Measurements from ENCODE around the gene NDUFV2. TPM values are rescaled to one million over a fixed set of nuclear protein-coding genes. Genes with fewer than 3 reads are reported as not detected.

The NDUFV2 gene
- total RNA-seq, 4 donors from 2014 or later, result 62.4 to 91.3 (median 74.6) TPM

DNA sequence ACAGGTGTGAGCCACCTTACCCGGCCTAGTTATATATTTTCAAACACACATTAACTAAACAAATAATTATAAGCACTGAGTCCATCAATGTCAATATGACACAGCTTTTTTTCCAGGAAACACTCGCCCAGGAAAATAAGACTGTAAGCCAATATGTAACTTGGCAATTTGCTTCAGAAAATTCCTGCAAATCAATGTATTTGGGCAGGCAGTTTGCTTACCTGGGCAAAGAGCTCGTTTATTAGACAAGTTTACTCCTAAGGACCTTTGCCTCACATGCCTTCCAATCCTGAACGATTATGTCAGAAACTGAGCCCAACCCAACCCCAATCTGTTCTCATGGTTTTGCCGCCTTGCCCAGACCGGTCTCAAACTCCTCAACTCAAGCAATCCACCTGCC lies 34.7 kb upstream of the NDUFV2 start:
- H3K27ac ChIP-seq, result no peak overlapping the region
- no peak overlapping the region for H3K4me3 ChIP-seq
- H3K9me3 ChIP-seq, result no peaks in the 10 kb centered on the region
- WGBS, 2 donors, result 81 to 88% methylated on average over 6 of the region's 6 CpGs
- DNase-seq (ENCODE audit: low spot score in 2 of 2), result no peak
- no peaks in the 10 kb centered on the region for H3K36me3 ChIP-seq
- no peaks in the 10 kb centered on the region for H3K27me3 ChIP-seq
- TF ChIP-seq EP300 (IDR thresholded peaks at IDR 0.05), result no peak
- no peak for TF ChIP-seq POLR2A (IDR thresholded peaks at IDR 0.05)
- TF ChIP-seq, protein P1, sequence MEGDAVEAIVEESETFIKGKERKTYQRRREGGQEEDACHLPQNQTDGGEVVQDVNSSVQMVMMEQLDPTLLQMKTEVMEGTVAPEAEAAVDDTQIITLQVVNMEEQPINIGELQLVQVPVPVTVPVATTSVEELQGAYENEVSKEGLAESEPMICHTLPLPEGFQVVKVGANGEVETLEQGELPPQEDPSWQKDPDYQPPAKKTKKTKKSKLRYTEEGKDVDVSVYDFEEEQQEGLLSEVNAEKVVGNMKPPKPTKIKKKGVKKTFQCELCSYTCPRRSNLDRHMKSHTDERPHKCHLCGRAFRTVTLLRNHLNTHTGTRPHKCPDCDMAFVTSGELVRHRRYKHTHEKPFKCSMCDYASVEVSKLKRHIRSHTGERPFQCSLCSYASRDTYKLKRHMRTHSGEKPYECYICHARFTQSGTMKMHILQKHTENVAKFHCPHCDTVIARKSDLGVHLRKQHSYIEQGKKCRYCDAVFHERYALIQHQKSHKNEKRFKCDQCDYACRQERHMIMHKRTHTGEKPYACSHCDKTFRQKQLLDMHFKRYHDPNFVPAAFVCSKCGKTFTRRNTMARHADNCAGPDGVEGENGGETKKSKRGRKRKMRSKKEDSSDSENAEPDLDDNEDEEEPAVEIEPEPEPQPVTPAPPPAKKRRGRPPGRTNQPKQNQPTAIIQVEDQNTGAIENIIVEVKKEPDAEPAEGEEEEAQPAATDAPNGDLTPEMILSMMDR (IDR thresholded peaks at IDR 0.05), result no peak
- peaks cover 0 to 11% (median 3%) of the 10 kb centered on the region in 4 donors for H3K4me1 ChIP-seq

DNA sequence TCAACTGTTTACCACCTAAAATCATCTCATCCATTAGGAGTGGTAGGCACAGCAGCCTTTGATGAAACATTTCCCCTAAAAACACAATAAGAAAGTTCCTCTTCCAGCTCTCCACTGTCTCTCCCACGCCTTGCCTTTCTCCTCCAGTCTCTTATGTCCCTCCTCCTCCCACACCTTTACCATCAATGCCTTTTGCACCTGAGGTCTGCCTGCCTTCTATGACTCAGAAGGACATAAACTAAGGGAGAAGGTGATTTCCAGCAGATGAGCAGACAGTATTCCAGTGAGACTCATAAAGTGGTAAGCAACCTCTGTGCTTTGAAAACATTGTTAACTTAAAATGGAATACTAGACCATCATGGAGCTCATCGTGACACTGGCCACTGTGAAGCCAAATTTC lies 34.2 kb upstream of the NDUFV2 start:
- Histone ChIP-seq H3K27ac (no peak overlapping the region), H3K4me1 (peaks cover 0 to 14% (median 3%) of the 10 kb centered on the region in 4 donors), H3K4me3 (no peak overlapping the region), H3K27me3 (no peaks in the 10 kb centered on the region), H3K36me3 (no peaks in the 10 kb centered on the region), H3K9me3 (no peaks in the 10 kb centered on the region)
- TF ChIP-seq POLR2A (IDR thresholded peaks at IDR 0.05) (no peak), EP300 (IDR thresholded peaks at IDR 0.05) (no peak)
- TF ChIP-seq, protein P1 (IDR thresholded peaks at IDR 0.05), result no peak
- DNase-seq (ENCODE audit: low spot score in 2 of 2), result no peak
- WGBS, 2 donors, result 83 to 94% methylated on average over 2 of the region's 2 CpGs

DNA sequence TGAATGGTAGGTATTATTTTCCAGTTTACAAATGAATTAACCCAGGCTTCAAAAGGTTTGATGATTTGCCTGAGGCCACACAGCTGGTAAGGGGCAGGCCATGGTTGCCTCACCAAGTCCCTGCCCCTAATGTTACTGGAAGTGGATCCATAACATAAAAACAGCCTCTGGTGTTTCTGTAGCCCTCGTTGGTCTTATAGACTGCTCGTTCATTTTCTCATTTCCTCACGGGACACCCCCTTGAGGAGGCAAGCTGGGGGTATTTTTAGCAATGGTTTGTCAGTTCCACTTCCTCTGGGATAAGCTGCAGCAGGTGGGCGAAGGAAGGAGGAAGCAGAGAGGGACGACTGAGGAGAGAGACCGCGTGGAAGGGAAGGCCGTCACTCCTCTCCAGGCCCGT lies 32.9 kb upstream of the NDUFV2 start:
- no peak for DNase-seq (ENCODE audit: low spot score in 2 of 2)
- TF ChIP-seq, protein P1 (IDR thresholded peaks at IDR 0.05), result no peak
- no peak for TF ChIP-seq POLR2A (IDR thresholded peaks at IDR 0.05)
- TF ChIP-seq EP300 (IDR thresholded peaks at IDR 0.05), result peak in 1 of 2 donors; percentile 24
- Histone ChIP-seq H3K4me3 (no peak overlapping the region), H3K36me3 (no peaks in the 10 kb centered on the region), H3K27me3 (no peaks in the 10 kb centered on the region), H3K27ac (peak overlapping the region in 1 of 4 donors; percentile 37), H3K9me3 (no peaks in the 10 kb centered on the region), H3K4me1 (peaks cover 0 to 27% (median 6%) of the 10 kb centered on the region in 4 donors)
- WGBS, 2 donors, result 15 to 21% methylated on average over 9 of the region's 9 CpGs

DNA sequence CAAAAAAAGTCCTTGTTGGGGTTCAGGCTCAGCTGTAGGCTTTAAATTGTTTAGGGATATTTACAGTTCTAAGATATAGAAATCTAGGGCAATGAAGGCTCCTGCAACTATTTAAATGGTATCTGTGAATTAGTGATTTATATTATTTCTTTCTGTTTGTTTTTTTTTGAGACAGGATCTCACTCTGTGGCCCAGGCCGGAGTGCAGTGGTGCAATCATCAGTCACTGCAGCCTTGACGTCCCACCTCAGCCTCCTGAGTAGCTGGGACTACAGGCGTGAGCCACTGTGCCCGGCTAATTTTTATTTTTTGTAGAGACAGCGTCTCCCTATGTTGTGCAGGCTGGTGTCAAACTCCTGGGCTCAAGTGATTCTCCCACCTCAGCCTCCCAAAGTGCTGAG lies 32.3 kb upstream of the NDUFV2 start:
- 81 to 86% methylated on average over 5 of the region's 5 CpGs for WGBS, 2 donors
- TF ChIP-seq, protein P1 (IDR thresholded peaks at IDR 0.05), result no peak
- no peak for TF ChIP-seq EP300 (IDR thresholded peaks at IDR 0.05)
- no peak for TF ChIP-seq POLR2A (IDR thresholded peaks at IDR 0.05)
- H3K27me3 ChIP-seq, result no peaks in the 10 kb centered on the region

DNA sequence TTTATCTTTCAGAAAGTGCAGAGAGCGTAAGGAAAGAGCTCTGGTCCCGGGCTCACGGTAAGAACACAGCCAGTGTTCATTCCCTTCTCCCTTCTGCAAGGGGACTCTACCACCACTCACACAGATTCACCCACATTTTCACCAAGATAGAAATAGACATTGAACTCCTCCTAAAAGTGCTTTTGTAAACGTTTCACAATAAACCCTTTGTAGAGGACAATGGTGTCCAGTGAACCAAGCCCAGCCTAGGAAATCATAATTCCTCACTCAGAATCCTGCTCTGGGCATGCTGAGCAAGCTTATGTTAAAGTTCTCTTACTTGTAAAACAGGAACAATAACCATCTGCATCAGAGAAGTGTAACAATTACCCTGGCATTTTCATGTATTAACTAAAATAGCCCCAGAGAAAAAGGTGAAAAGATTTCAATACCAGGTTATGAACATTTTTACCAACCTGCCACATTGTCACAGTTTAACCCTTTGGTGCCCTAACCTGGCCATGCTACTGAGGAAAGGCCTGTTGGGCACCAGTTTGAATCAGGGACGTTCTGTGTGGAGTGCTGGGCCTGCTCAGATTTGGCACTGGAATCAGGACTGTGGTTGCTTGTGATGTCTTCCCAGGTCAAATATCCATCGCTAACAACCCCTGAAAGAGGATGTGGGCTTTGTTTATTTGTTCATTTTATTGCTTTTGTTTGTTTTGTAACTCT lies 22.5 kb upstream of the NDUFV2 start:
- 25 to 44% methylated on average over 6 of the region's 6 CpGs for WGBS, 2 donors
- H3K9me3 ChIP-seq, result no peaks in the 10 kb centered on the region
- H3K36me3 ChIP-seq, result no peaks in the 10 kb centered on the region
- peak in 1 of 2 donors; percentile 27 for TF ChIP-seq EP300 (IDR thresholded peaks at IDR 0.05)
- TF ChIP-seq, protein P1 (IDR thresholded peaks at IDR 0.05), result no peak
- H3K27me3 ChIP-seq, result no peaks in the 10 kb centered on the region
- peak overlapping the region in 2 of 4 donors; percentile 70 to 76 for H3K27ac ChIP-seq
- no peak overlapping the region for H3K4me3 ChIP-seq
- peaks cover 0 to 21% (median 7%) of the 10 kb centered on the region in 4 donors for H3K4me1 ChIP-seq
- DNase-seq (ENCODE audit: low spot score in 2 of 2), result no peak

More for the DNA sequence above, 32.3 kb upstream of the NDUFV2 start:
- H3K9me3 ChIP-seq, result no peaks in the 10 kb centered on the region
- peaks cover 0 to 27% (median 6%) of the 10 kb centered on the region in 4 donors for H3K4me1 ChIP-seq
- no peak overlapping the region for H3K27ac ChIP-seq
- no peak overlapping the region for H3K4me3 ChIP-seq
- DNase-seq (ENCODE audit: low spot score in 2 of 2), result no peak
- H3K36me3 ChIP-seq, result no peaks in the 10 kb centered on the region

Data from tibial nerve (tissue), 4 donors.